Kidney epithelial cell (primary cell): ENCODE data around the gene CIAO2A. TPM values are rescaled to one million over a fixed set of nuclear protein-coding genes. Genes with fewer than 3 reads are reported as not detected.
"Not testable (repeated sequence)": the region's sequence is repeated elsewhere in the genome, so short reads cannot be mapped to it uniquely, and the experiment has no call there.

ENCODE experiments used
- DNase-seq: peaks from one replicate; pipeline ENCODE4 v3.0.0-alpha.2; 2010; ENCODE audit warnings: low read depth
- H3K27me3 ChIP-seq: 2 replicates; pipeline ENCODE4 v1.6.0; 2011; ENCODE audit warnings: low read length; ENCODE audit not compliant: control insufficient read depth, insufficient read depth
- H3K36me3 ChIP-seq: 2 replicates; pipeline ENCODE4 v1.5.1; 2011; ENCODE audit warnings: low read length; ENCODE audit not compliant: control insufficient read depth, insufficient read depth
- H3K4me3 ChIP-seq: 2 replicates; pipeline ENCODE4 v1.5.1; 2011; ENCODE audit warnings: low read depth, mild to moderate bottlenecking, control low read depth, low read length
- CTCF ChIP-seq: IDR thresholded peaks from 2 replicates; pipeline ENCODE4 v1.5.1; 2011; ENCODE audit warnings: mild to moderate bottlenecking, moderate library complexity, low read length, control low read depth, inconsistent platforms; ENCODE audit not compliant: insufficient read depth, poor library complexity, severe bottlenecking
- total RNA-seq: library from RNA; depleted of rRNA; stranded (reverse); fragments of >200 nt; gene quantifications from 2 replicates; pipeline ENCODE4 v1.2.3, GENCODE V29; 2015

Gene CIAO2A
- total RNA-seq, 1 donor from 2014 or later, result 84.6 TPM

- Histone ChIP-seq H3K36me3 (peaks cover 2% of the 10 kb centered on the region), H3K27me3 (no peaks in the 10 kb centered on the region), H3K4me3 (no peak overlapping the region)
- DNase-seq, result no peak
- no peak for TF ChIP-seq CTCF
Measured at GRCh38 chr15:64117759-64118487, 24.3 kb upstream of the CIAO2A start.

GRCh38 chr15:64112904-64113303, 19.3 kb upstream of the CIAO2A start:
- Histone ChIP-seq H3K4me3 (no peak overlapping the region), H3K27me3 (no peaks in the 10 kb centered on the region), H3K36me3 (no peaks in the 10 kb centered on the region)
- DNase-seq, result no peak
- TF ChIP-seq CTCF, result no peak

GRCh38 chr15:64112073-64112772, 18.6 kb upstream of the CIAO2A start:
- no peak for TF ChIP-seq CTCF
- H3K27me3 ChIP-seq, result no peaks in the 10 kb centered on the region
- no peak for DNase-seq
- no peak overlapping the region for H3K4me3 ChIP-seq
- H3K36me3 ChIP-seq, result no peaks in the 10 kb centered on the region

GRCh38 chr15:64111679-64112050, 18.0 kb upstream of the CIAO2A start:
- H3K36me3 ChIP-seq, result no peaks in the 10 kb centered on the region
- no peak overlapping the region for H3K4me3 ChIP-seq
- no peaks in the 10 kb centered on the region for H3K27me3 ChIP-seq
- no peak for TF ChIP-seq CTCF
- DNase-seq, result no peak

GRCh38 chr15:64110950-64111678, 17.5 kb upstream of the CIAO2A start:
- TF ChIP-seq CTCF, result no peak
- no peaks in the 10 kb centered on the region for H3K36me3 ChIP-seq
- H3K4me3 ChIP-seq, result no peak overlapping the region
- DNase-seq, result no peak
- H3K27me3 ChIP-seq, result no peaks in the 10 kb centered on the region

GRCh38 chr15:64110108-64110701, 16.6 kb upstream of the CIAO2A start:
- H3K36me3 ChIP-seq, H3K4me3 ChIP-seq, DNase-seq, H3K27me3 ChIP-seq: not testable (repeated sequence)
